Keratinocyte (primary cell): ENCODE results near the gene DOK6.
"Not testable (repeated sequence)": the region's sequence is repeated elsewhere in the genome, so short reads cannot be mapped to it uniquely, and the experiment has no call there.

Source experiments
- CTCF ChIP-seq, 3 experiments: IDR thresholded peaks in 1 of 3; conservative IDR thresholded peaks in 1 of 3; optimal IDR thresholded peaks in 1 of 3; 2 replicates in 2 of 3; 3 replicates in 1 of 3; pipeline versions ENCODE3 to v1.5.1; 2011; ENCODE audit warnings: low read length in 3 of 3, mild to moderate bottlenecking in 3 of 3, moderate library complexity in 2 of 3, control low read depth in 1 of 3, inconsistent platforms in 1 of 3; ENCODE audit not compliant: insufficient read depth in 2 of 3; ENCODE audit errors: extremely low read depth in 1 of 3
- EZH2 ChIP-seq: IDR thresholded peaks from one replicate; pipeline ENCODE4 v1.6.1; 2012; ENCODE audit warnings: inconsistent platforms, mild to moderate bottlenecking, low read length, moderate library complexity

DNA sequence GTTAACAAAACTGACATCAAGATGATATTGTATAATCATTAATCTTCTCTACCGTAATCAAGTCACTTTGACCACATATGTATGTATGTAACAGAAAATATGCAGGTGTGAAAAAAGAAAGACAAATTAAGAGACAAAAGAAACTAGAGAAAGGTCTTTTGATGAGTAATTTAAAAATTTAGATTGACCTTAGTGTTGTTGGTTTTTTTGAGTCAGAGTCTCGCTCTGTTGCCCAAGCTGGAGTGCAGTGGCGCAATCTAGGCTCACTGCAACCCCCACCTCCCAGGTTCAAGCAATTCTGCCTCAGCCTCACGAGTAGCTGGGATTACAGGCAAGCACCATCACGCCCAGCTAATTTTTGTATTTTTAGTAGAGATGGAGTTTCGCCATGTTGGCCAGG, 464.1 kb downstream of the DOK6 start:
- not testable (repeated sequence) for TF ChIP-seq CTCF (optimal IDR thresholded peaks at IDR 0.05 in 1 of 3, IDR thresholded peaks at IDR 0.05 in 1 of 3, conservative IDR thresholded peaks at IDR 0.05 in 1 of 3; ENCODE audit: extremely low read depth in 1 of 3, insufficient read depth in 2 of 3, low read length in 3 of 3); EZH2
